Measurements from ENCODE around the gene CDK8.
"Not testable (repeated sequence)": the region's sequence is repeated elsewhere in the genome, so short reads cannot be mapped to it uniquely, and the experiment has no call there.

CDK8 gene

DNA sequence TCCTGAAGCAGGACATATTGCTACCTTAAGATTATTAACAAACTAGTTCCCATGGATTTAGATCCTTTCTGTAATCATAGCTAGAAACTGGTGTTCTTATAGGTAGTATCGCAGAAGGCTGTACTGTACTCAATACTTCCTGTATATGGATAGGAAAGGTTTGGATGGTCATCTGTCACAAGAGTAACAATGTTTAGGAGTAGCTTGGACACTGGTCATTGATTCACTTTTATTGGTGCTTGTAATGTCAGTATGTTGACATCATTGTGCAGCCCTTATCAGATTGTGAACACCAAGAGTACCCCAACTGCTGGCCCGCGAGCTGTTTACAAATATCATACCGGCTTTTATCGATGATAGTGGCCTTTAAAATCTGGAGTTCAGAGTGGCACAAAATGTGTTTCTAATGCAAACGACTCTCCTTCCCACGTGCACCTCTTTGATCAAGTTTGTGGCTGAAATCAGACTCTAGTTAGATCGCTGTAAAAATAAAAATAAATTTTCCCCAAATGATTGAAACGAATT lies 605 bp upstream of the CDK8 start:
- DNase-seq (ENCODE audit: low read depth in 2 of 2) = no peak

DNA sequence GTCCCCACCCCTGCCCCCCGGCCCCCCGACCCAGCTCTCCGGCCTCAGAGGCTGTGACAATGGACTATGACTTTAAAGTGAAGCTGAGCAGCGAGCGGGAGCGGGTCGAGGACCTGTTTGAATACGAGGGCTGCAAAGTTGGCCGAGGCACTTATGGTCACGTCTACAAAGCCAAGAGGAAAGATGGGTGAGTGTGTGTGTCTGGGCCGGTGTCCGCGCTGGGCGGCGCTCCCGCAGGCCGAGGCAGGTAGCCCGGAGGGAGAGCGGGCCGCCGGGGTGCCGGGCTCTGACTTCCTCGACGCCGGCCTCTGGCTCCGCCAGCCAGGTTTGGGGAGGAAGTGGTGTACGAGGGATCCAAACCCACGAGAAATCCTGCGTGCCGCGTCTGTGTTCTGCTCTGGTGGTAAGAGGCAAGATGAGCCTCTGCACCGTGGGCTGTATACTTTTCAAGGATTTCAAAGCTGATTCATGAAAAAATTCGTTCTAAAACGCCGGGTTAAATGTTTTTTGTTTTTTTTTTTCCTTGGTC lies 718 bp downstream of the CDK8 start:
- peak in 1 of 2 donors; percentile 20 for DNase-seq (ENCODE audit: low read depth in 2 of 2)

DNA sequence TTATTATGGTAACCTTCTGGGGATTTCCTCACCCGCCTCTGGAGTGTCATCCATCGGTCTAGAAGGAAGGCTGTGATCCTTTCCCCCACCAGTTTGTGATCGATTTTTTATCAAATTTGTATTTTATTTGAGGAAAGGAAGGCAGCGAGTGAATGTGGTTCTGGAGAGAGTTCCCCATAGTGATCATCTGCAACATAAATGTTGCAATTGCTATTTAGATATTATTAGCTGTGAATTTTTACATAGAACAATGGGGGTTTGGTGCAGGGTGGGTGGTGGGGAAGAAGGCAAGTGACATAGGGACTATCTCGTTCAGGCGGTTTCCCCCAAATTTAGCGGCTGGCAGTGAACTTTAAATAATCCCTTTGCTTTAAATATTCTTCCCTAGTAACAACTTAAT lies 1.2 kb downstream of the CDK8 start:
- DNase-seq (ENCODE audit: low read depth in 2 of 2) = no peak

DNA sequence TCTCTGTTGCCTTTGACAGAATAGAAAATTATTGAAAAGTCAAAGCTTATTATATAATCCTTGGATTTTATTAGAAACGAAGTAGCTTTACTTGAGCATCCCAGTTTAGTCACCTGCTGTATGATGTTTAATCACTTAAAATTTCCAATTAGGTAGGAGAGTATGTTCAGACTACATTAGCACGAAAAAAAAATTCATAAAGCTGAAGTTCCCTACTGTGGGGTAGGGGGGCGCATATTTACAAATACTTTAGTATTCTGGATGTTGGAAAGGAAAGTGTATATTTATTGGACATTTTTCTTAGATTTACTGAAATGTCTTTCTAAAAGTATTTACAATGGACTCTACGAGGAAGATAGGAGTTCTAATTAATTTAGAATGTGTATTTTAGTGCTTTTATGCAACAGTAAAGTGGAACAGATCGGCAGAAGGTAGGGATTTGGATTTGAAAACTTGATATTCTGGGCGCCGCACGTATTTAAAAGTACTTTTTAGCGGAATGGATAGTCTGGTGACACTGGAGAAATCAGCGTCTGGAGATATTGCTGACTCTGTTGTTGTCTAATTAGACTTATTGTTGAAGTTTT lies 1.9 kb downstream of the CDK8 start:
- no peak for DNase-seq (ENCODE audit: low read depth in 2 of 2)

DNA sequence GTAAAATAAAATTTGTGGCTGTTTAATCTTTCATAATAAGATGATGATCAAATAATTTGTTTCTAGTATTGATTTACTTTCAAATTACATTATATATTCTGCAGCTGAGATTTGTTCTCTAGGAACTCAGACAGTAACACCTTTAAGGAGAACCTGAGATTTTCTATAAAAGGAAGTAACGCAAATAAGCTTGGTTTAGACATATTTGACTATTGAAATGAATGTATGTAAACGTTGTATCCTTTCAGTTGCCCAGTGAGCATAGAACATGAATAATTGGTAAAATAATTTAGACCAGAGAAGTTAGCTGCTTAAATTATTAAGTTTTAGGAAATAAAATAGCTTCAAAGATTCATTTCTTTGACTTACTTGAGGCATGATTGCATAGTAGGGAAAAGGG lies 3.1 kb downstream of the CDK8 start:
- no peak for DNase-seq (ENCODE audit: low read depth in 2 of 2)

DNA sequence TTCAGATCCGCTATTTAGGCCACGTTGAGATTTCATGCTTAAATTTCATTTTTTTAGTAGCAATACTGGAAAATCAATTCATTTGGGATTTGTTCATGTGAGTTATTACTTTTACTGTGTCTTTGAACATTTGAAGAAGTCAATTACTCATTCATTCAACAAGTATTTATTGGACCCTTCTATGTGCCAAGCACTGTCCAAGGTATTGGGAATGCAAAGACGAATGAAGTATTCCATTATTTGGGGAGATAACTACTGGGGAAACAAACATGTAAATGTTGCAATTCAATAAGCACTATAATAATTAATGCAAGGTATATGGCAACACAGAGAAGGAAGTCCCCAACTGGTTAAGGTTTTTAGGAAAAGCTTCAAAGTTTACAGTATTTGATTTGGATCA lies 5.7 kb downstream of the CDK8 start:
- no peak for DNase-seq (ENCODE audit: low read depth in 2 of 2)

DNA sequence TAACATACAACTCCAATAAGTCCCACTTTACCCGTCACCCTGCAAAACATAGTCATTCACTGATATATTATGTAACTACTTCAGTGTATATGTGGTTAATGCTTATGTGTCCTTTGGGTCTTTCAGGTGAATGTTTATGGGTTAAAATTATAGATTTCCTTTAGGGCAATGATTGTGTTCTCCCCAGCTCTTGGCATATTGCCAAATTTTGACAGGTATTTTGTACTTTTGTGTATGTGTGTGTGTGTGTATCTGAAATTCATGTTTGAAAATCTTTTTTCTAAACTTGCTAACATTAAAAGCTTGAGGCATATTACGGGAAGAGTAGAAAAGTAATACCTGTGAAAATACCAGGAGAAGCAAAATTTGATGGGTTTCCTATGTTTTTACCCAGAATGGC lies 8.2 kb downstream of the CDK8 start:
- no peak for DNase-seq (ENCODE audit: low read depth in 2 of 2)

DNA sequence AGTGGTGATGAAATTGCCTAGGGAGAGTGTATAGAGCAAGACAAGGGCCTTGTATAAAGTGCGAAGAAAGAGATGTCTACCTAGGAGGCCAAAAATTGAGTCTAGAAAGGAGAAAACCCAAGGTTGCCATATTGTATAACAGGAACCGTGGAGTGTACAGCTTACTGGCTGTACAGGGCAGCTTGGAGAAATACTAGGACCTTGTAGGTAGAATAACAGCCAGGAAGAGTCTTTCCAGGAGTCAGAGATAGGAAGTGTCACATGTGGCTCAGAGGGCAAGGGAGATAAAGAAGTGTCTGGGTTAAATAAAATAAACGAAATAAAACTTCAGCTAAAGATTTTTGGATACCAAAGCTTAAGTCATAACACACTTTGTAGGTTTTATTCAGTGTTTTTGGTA lies 12.4 kb downstream of the CDK8 start:
- no peak for DNase-seq (ENCODE audit: low read depth in 2 of 2)

DNA sequence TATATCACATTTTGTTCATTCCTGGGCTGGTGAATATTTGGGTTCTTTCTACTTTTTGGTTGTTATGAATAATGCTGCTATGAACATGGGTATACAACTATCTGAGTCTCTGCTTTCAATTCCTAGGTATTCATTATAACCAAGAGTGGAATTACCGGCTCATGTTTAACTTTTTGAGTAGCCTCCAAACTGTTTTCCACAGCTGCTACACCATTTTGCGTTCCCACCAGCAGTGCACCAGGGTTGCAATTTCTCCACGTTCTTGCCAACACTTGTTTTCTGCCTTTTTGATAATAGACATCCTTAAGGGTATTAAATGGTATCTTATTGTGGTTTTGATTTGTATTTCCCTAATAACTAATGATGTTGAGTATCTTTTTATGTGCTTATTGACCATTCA lies 16.8 kb downstream of the CDK8 start:
- DNase-seq (ENCODE audit: low read depth in 2 of 2) = no peak

DNA sequence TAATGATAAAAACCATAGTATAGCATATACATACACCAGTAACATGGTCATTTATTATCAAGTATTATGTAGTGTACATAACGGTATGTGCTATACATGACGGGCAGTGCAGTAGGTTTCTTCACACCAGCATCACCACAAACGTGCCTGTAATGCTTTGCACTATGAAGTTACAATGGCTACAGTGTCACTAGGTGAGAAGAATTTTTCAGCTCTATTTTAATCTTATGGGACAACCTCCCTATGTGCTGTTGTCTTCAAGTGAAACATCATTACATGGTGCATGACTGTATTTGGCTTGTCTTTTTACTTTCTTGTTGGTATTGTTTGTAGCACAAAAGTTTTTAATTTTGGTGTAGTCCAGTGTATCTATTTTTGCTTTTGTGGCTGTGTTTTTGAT lies 18.7 kb downstream of the CDK8 start:
- no peak for DNase-seq (ENCODE audit: low read depth in 2 of 2)

DNA sequence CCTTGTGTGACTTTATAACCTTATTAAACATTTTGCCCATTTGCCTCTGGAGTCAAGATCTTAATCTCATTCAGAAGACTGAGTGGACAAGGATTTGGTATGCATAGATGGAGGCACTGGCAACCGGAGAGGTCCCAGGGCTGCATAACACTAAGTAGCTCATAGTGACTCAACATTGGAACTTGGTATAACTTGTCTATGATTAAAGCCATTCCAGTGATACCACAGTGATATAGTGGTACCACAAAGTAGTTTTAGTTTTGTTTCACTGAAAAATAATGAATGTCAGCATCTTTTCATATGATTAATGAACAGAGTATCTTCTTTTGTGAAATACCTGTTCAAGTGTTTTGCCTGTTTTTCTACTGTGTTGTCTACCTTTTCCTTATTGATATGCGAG lies 26.4 kb downstream of the CDK8 start:
- no peak for DNase-seq (ENCODE audit: low read depth in 2 of 2)

DNA sequence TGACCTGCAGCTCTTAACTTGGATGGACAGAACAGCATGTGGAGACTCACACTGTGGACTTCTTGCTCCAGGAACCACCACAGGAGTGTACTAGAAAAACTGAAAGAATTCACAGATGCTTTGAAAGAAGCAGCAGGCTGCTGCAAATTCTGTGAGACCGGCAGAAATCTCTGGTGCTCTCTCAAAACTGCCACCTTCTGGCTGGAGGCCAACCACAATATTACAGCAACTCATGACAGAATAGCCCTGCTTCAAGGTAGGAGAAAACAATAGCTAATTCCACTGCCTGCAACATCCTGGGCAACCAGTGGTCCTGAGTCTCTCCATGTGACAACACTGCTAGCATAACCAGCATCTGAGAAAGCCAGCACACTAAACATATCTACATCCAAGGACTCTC lies 26.9 kb downstream of the CDK8 start:
- no peak for DNase-seq (ENCODE audit: low read depth in 2 of 2)

DNA sequence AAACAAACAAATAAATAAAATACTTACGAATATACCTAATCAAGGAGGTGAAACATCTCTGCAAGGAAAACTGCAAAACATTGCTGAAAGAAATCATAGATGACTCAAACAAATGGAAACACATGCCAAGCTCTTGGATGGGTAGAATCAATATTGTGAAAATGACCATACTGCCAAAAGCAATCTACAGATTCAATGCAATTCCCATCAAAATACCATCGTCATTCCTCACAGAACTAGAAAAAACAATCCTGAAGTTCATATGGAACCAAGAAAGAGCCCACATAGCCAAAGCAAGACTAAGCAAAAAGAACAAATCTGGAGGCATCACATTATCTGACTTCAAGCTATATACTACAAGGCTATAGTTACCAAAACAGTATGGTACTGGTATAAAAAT lies 32.0 kb downstream of the CDK8 start:
- DNase-seq (ENCODE audit: low read depth in 2 of 2) = not testable (repeated sequence)

DNA sequence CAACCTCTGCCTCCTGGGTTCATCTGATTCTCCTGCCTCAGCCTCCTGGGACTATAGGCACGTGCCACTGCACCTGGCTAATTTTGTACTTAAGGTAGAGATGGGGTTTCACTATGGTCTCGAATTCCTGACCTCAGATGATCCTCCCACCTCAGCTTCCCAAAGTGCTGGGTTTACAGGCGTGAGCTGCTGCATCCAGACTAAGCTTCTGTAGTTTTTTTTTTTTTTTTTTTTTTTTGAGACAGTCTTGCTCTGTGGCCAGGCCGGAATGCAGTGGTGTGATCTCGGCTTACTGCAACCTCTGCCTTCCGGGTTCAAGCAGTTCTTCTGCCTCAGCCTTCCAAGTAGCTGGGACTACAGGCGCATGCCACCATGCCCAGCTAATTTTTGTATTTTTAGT lies 34.9 kb downstream of the CDK8 start:
- DNase-seq (ENCODE audit: low read depth in 2 of 2) = not testable (repeated sequence)

DNA sequence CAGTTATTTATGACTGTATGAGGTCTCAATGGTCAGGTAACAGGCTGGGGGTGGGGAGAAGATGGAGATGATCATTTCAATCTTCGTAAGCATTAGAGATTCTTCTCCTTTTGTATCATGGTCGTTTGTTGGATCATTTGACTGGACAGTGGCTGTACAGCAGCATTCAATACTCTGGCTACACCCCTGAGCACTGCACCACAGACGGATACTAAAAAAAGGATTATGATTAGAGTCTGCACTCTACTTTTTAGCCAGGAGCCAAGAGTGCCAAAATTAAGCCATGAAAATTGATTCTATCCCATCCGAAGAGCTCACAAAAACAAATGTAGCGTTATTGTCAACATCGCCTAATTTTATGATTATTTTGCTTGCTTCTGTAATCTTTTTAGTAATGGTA lies 41.9 kb downstream of the CDK8 start:
- no peak for DNase-seq (ENCODE audit: low read depth in 2 of 2)

DNA sequence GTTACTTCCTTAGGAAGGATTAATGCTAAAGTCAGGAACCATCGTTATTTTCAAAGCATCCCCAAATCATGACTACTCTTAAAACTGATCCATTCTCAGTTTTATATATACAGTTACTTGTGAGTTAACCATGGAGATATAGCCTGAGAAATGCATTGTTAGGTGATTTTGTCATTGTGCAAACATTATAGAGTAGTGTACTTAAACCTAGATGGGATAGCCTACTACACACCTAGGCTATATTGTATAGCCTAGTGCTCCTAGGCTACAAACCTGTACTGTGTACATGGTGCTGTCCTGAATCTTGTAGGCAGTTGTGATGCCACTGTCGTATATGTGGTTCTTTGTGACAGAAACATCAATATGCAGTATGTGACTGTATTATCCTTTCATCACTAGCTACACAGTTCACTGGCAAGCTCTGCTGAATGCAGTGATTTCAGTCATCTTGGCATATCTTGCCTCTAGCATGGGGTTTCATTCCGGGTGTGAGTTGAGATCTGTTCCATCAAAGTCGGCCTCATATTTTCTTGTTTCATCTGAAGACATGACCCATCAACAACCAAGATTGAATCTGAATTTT lies 45.3 kb downstream of the CDK8 start:
- no peak for DNase-seq (ENCODE audit: low read depth in 2 of 2)

DNA sequence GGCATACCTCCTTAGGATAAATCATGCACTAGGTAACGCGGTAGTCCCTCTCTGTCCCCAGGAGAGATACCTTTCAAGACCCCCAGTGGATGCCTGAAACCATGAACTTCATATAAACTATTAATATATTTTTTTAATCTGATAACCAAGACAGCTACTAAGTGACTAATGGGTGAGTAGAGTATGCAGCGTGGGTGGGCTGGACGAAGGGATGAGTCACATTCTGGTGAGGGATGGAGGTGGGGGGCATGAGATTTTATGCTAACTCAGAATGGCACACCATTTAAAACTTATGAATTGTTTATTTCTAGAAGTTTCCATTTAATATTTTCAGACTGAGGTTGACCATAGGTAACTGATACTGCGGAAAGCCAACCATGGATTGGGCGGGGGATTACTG lies 46.2 kb downstream of the CDK8 start:
- DNase-seq (ENCODE audit: low read depth in 2 of 2) = no peak

DNA sequence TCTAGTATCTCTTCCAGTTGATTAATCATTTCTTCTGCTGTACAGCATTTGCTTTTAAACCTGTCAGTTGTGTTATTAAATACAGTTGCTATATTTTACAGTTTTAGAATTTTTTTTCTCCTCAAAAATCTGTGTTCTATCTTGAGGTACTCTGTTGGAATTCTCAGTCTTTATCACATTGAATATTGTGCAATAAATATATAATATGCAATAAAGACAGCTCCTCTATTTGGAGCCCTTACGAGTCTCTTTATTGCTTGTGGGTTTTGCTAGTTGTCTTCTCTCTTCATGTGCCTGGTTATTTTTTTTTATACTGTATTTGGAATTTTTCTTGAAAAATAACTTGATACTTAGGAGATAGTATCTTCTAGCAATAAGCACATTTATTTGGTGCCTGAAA lies 51.7 kb downstream of the CDK8 start:
- DNase-seq (ENCODE audit: low read depth in 2 of 2) = no peak

DNA sequence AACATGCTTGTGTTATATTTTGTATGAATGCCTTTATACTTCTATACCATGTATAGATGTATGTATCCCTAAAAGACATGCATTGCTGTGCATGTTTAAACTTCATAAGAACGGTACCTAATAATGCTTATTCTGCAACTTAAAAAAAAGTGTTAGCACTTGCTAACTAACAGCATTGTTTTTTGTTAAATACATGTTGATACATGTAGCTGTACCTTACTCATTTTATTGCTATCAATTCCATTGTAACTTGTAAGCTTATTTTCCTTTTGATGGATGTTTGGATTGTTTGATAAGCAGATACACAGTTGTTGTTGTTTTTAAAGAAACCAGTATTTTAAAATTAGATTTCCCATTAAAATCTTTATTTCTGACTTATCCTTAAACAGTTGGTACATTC lies 53.8 kb downstream of the CDK8 start:
- no peak for DNase-seq (ENCODE audit: low read depth in 2 of 2)

DNA sequence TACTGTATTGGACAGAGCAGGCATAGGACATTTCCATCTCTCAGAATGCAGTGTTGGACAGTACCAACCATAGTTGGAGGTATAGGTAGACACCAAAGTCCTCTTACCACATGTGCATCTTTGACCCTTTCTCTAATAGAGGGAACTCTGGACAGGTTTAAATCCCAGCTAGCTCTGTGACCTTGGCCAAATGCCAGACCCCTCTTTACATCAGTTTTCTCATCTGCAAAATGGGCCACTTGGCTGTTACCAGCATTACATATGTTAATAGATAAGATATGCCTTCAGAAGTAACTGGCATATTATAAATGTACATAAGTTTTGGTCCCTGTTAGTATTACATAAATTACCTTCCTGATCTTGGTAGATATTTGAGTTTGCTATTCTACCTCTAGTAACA lies 54.3 kb downstream of the CDK8 start:
- no peak for DNase-seq (ENCODE audit: low read depth in 2 of 2)

DNA sequence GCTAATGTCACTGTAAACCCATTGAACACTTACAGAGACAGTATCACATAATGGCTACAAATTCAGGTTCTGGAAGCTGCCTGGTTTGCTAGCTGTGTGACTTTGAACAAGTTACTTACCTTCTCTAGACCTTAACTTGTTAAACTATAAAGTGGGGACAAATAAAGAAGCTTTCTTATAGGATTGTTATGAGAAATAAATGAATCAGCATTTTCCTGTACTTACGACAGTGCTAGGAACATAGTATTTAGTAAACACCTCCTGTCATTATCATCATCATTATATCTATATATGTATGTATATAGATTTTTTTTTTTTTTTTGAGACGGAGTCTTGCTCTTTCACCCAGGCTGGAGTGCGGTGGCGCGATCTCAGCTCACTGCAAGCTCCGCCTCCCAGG lies 54.9 kb downstream of the CDK8 start:
- no peak for DNase-seq (ENCODE audit: low read depth in 2 of 2)

DNA sequence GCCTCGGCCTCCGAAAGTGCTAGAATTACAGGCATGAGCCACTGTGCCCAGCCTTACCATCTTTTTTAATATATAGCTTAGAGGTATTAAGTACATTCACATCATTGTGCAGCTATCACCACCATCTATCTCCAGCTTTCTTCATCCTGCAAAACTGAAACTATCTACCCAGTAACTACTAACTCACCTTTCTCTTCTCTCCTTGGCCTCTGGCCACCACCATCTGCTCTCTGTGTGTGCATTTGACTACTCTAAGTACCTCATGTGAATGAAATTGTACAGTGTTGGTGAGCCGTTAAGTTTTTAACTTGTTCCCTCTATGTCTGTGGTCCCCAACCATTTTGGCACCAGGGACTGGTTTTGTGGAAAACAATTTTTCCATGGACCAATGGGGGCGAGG lies 56.1 kb downstream of the CDK8 start:
- DNase-seq (ENCODE audit: low read depth in 2 of 2) = no peak

DNA sequence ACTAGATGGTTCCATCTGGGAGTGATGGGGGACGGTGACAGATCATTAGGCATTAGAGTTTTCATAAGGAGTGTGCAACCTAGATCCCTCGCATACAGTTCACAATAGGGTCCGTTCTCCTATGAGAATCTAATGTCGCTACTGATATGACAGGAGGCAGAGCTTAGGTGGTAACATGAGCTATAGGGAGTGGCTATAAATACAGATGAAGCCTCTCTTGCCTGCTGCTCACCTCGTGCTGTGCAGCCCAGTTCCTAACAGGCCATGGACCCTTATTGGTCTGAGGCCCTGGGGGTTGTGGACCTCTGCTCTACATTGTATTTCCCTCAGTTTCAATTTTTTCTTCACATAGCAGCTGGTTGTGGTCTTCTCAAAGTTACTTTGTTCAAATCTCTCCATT lies 56.5 kb downstream of the CDK8 start:
- no peak for DNase-seq (ENCODE audit: low read depth in 2 of 2)

DNA sequence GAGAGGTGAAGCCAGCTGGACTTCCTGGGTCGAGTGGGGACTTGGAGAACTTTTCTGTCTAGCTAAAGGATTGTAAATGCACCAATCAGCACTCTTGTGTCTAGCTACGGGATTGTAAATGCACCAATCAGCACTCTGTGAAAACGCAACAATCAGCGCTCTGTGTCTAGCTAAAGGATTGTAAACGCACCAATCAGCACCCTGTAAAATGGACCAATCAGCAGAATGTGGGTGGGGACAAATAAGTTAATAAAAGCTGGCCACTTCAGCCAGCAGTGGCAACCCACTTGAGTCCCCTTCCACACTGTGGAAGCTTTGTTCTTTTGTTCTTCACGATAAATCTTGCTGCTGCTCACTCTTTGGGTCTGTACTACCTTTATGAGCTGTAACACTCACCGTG lies 58.1 kb downstream of the CDK8 start:
- DNase-seq (ENCODE audit: low read depth in 2 of 2) = not testable (repeated sequence)
